Motor neuron (in vitro differentiated cells): ENCODE measurements around the gene TMEM126B. TPM values are rescaled to one million over a fixed set of nuclear protein-coding genes. Genes with fewer than 3 reads are reported as not detected.
"Not testable (repeated sequence)": the region's sequence is repeated elsewhere in the genome, so short reads cannot be mapped to it uniquely, and the experiment has no call there.

ENCODE experiments used
- ATAC-seq, 8 experiments: fragments of 200-7000 bp; cut with Tn5 transposase; replicated peaks in 6 of 8; 2 replicates each; pipeline ENCODE4 v1.8.0; 2021; ENCODE audit warnings: mild to moderate bottlenecking in 8 of 8, moderate library complexity in 8 of 8
- H3K27ac ChIP-seq, 2 donors: fragments of 250-450 bp; sonication (Bioruptor Pico); 2 replicates each; pipeline ENCODE4 v1.9.0; 2021; ENCODE audit warnings: antibody characterized with exemption in 2 of 2, mild to moderate bottlenecking in 2 of 2, moderate library complexity in 1 of 2
- H3K4me1 ChIP-seq, 2 donors: fragments of 250-450 bp; sonication (Bioruptor Pico); replicated peaks in 1 of 2; 2 replicates each; pipeline ENCODE4 v1.6.1; 2021; ENCODE audit warnings: antibody characterized with exemption in 2 of 2, mild to moderate bottlenecking in 2 of 2, moderate library complexity in 1 of 2
- H3K4me3 ChIP-seq, 5 donors: fragments of 250-450 bp; sonication (Bioruptor Pico); 2 replicates each; pipeline ENCODE4 v1.9.0; 2021; ENCODE audit warnings: antibody characterized with exemption in 5 of 5, mild to moderate bottlenecking in 5 of 5, moderate library complexity in 4 of 5
- WGBS, 10 experiments: fragments of 450-650 bp; shearing (Covaris generic); methylation state at CpG; one replicate each; pipeline ENCODE4 v1.0.0; 2022; 5-methylcytosine and 5-hydroxymethylcytosine counted together
- in situ Hi-C, 9 experiments: fragments of 400-800 bp; cut with MboI; loops; one replicate each; pipeline ENCODE4 v1.15.0; 2021; ENCODE audit warnings: low sequenced_read_pairs in 9 of 9, low pct_unique_long_range_greater_than_20kb in 2 of 9; ENCODE audit not compliant: unreplicated experiment in 9 of 9
- total RNA-seq, 8 experiments: library from RNA; unstranded; fragments of 300-600 nt; gene quantifications; 2 replicates each; pipeline versions ENCODE4 v1.2.3 to v1.2.4, GENCODE V29; 2022

TMEM126B gene
- total RNA-seq, 8 experiments from 2014 or later: 31.1 to 102 (median 46.7) TPM

DNA sequence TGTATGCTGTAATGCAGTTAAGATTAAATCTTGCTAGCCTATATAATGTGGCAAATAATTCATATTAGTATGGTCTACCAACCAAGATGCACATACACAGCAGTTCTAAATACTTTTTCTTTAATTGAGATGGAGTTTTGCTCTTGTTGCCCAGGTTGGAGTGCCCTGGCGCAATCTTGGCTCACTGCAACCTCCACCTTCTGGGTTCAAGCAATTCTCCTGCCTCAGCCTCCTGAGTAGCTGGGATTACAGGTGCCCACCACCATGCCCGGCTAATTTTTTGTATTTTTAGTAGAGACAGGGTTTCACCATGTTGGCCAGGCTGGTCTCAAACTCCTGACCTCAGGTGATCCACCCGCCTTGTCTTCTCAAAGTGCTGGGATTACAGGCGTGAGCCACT is 25.9 kb downstream of the TMEM126B start:
- WGBS, 10 experiments: 100% methylated on average over 1 of the region's 4 CpGs; no CpG with 5 or more reads in 7 of the 10 experiments
- ATAC-seq, H3K4me3 ChIP-seq, H3K27ac ChIP-seq, in situ Hi-C loops, H3K4me1 ChIP-seq: not testable (repeated sequence)

DNA sequence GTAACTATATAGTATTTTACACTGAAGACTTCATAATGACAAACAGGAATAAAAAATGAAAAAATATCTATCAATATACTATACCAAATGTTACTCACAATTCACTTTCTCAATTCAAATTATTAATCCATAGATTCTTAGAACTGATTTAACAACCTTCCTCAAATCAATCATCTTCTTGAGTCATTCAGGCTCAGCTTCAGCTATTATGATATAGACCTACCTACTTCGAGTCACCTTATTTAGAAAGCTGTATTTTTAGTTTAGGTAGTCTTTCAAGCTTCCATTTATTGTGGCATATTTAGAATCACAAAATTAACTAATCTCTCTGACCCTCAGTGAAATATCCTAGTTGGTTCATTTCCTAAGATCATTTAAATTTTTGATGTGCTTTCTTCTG is 28.4 kb downstream of the TMEM126B start:
- no peak for ATAC-seq
- H3K4me3 ChIP-seq: no peak overlapping the region
- in situ Hi-C loops: no loop called here
- H3K4me1 ChIP-seq: peaks cover 2 to 26% of the 10 kb centered on the region in 2 donors
- H3K27ac ChIP-seq: no peak overlapping the region
- 86 to 100% (median 90%) methylated on average over 1 of the region's 1 CpG; no CpG with 5 or more reads in 1 of the 10 experiments for WGBS, 10 experiments

DNA sequence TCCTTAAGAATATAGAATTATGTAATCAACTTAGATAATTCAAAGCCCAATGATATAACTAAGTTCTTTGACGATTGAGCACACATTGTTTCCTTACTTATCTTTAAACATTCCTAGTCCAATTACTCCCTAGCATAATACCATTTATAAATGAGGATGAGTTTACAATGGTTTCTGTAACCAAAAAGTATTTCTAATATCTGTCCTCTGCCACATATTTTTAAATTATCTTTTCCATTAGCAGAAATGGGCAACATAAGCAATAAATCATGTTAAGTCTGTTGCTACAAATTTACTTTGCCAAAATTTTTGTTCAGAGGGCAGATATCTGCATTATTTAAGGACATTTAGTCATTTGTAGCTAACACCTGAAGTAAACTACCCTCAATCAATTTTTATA is 29.8 kb downstream of the TMEM126B start:
- in situ Hi-C loops: no loop called here

DNA sequence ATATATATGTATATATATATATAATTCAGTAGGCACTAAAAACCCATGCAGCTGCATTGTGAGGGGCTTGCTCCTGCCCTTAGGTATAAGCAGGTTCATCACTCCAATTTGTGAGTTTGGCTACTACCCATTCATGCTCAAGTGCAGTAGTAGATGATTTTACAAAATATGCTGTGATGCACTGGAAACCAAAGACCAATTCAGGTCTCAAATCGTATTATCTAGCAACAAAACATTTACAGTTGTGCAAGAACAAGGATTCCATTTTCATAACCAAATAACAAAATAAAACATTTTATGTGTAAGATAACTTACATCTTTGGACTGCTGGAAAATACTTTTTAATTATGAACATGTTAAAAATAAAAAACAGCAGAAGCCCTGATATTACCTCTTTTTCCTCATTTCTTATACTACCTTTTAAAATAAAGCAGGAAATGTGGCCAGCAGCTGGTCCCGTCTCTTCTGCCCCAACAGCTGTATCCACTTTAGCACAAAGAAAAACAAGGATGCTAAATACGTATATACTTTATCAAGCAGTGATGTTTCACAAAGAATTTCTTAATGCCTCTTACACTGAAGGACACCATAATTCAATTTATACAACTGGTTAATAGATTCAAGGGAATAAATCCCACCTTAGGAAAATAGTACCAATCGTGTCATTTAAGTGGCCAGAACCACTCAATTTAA is 33.7 kb downstream of the TMEM126B start:
- 0 to 12% (median 3%) methylated on average over 2 to 4 of the region's 4 CpGs for WGBS, 10 experiments
- H3K27ac ChIP-seq: no peak overlapping the region

More for the DNA sequence above, 29.8 kb downstream of the TMEM126B start:
- H3K27ac ChIP-seq: no peak overlapping the region
- WGBS, 10 experiments: 30 to 100% (median 97%) methylated on average over 1 of the region's 1 CpG; no CpG with 5 or more reads in 2 of the 10 experiments
- ATAC-seq: no peak
- H3K4me1 ChIP-seq: peaks cover 2 to 26% of the 10 kb centered on the region in 2 donors
- H3K4me3 ChIP-seq: no peak overlapping the region

DNA sequence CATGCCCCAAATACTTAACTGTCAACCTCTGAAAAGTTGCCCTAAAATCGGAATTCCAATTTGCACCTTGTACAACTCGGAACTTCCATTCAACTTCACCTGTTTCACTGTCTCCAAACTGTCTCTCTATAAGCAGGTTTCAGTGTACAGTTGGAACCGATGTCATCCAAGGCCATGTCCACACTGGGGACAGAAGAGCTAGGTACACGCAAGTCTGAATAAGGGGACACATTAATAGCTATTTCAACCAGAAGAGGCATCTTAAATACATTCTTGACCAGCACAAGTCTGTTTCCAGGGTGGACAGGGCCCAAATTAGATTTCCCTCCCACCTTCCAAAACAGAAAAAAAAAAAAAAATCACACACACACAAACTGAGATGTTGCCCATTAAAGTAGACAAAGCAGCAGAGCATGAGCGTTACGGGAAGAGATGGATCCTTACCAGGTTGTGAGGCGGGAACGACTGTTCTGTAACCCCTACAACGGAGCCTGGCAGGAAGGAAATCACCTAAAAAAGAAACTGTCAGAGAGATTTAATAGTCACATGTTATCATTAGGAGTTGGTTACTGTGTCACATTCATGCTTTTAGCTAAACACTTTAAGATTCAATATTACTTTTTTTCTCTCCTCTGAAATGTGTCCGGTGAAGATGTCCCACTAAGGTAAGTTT is 34.8 kb downstream of the TMEM126B start:
- Histone ChIP-seq H3K4me1 (peaks cover 7 to 33% of the 10 kb centered on the region in 2 donors), H3K4me3 (peak overlapping the region; percentile 57 to 90 (median 77)), H3K27ac (peak overlapping the region; percentile 95 to 99)
- no peak for ATAC-seq
- WGBS, 10 experiments: 0 to 8% (median 2%) methylated on average over 2 to 10 of the region's 10 CpGs
- in situ Hi-C loops: no loop called here

More for the DNA sequence above, 33.7 kb downstream of the TMEM126B start:
- no peak for ATAC-seq
- Histone ChIP-seq H3K4me3 (peak overlapping the region; percentile 57 to 90 (median 77)), H3K4me1 (peaks cover 7 to 33% of the 10 kb centered on the region in 2 donors)
- in situ Hi-C loops: no loop called here

DNA sequence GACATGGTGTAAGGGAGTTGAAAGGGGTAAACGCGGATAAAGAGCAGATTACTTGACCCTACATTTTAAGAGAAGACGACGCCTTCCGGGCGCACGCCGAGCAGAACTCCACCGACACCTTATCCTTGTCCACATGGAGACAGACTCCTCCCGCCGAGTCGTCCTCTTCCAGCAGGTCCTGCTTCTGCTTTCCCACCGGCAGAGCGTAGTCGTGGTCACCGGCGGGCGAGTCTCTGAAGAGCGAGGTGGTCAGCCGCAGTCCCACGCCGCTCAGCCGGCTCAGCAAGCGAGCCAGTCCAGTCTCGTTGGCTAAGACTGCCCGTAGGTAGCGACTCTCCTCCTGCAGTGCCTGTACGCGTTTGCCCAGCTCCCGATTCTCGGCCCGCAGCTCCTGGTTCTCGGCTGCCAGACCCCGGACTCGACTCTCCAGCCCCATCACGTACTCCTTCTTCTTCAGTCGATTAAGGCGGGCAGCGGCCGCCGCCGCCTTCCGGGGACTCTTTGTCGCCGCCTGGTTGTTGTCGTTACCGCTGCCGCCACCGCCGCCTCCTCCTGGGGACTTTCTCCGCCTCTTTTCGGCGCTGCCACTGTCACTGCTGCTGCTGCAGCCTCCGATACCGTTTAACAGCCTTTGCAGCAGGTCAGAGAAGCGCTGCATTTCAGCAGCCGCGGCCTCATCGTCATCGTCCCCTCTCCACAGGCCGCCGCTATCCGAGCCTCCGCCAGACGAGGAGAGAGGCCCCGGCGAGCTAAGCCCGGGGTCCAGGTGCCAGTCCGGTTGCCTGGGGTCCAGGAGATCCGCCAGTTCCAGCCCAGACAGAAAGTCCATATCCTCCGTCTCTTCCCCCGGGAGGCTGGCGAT is 35.6 kb downstream of the TMEM126B start:
- peak; percentile 30 to 50 (median 44) for ATAC-seq
- Histone ChIP-seq H3K4me3 (peak overlapping the region; percentile 57 to 90 (median 77)), H3K4me1 (peaks cover 4 to 33% of the 10 kb centered on the region in 2 donors), H3K27ac (peak overlapping the region; percentile 95 to 99)
- in situ Hi-C loops: no loop called here
- 0 to 3% (median 0%) methylated on average over 1 to 36 of the region's 73 CpGs; no CpG with 5 or more reads in 1 of the 10 experiments for whole genome bisulfite sequencing, 10 experiments

DNA sequence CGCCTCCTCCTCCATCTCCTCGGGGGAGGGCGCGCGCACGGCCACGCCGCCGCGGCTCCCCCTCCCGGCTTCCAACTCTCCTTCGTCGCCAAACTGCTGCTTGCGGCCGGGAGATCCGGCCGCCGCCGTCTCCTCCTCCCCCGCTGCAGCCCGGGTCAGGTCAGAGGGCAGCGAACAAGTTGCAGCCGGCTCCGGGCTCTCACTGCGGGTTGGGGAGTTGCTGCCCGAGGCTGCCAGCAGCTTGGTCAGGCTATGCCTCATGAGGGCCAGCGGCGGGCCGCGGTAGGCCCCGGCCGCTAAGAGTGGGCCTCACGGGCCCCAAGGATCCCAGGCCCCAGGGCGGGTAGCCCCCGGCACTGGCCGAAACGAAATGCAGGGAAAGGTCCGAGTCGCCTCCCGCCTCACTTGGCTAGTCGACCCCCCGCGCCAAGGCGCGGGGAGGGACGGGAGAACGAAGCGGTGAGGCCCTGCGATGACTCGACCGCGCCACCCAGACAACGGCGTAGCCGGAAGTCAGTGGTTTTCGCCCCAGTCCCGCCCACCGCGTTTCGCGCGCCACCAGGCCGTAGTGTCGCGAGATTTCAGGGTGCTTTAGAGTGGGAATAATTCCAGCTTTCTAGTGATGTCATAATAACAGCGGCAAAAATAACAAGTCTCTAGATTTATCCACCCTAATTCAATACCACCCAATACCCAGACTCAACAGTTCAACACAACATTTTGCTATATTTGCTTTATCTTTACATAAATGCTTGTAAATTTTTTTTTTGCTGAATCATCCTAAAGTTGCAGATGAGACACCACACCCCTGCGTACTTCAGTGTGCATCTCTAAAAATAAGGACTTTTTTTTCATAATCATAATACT is 36.5 kb downstream of the TMEM126B start, which contains the start of gene CREBZF:
Gene CREBZF, minus strand, starts transcription at position 515 of the 867 bp plus-strand sequence. Its CDS starts 254 bp downstream, at position 261.
- in situ Hi-C loops: no loop called here
- peak; percentile 88 to 94 (median 90) for ATAC-seq
- WGBS, 10 experiments: 0 to 71% (median 4%) methylated on average over 1 to 21 of the region's 67 CpGs; no CpG with 5 or more reads in 1 of the 10 experiments
- H3K4me1 ChIP-seq: peaks cover 4 to 24% of the 10 kb centered on the region in 2 donors
- H3K4me3 ChIP-seq: peak within 1 kb of the TSS; percentile 57 to 90 (median 77)
- peak within 1 kb of the TSS; percentile 95 to 99 for H3K27ac ChIP-seq

DNA sequence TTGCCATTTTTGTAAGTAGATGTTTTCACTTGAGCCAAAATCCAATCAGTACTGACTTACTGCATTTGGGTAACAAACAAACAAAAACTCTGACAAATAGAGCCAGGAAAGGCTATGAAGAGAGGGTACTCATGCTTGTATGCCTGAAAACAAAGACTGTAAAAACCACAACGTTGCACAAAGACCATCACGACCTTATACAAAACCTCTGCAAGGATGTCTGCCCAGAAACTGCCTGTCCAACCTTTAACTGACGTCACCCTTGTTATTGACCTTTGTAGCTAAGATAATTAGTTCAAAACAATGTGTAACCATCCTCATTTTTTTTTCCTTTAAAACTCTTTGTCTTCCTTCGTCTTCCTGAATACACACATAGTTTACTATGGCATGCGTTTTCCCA is 37.3 kb downstream of the TMEM126B start:
- Histone ChIP-seq H3K4me3 (no peak overlapping the region), H3K27ac (no peak overlapping the region)
- in situ Hi-C loops: no loop called here

DNA sequence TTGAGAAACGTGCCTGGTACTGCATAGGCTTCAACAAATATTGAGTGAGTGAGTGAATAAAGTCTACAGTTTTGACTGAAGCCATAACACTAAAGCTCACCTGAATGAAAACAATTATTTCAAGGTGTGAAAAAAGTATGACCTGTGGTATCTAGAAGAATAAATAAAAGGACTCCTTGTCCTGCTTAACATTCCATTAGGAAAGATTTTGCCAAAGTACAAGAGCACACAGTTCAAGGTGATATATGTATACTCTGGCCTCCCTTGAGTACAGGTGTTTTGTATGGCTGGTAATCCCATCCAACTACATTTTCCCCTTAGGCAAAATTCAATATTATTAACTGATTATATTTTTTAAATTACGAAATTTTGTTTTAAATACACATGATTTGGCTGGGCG is 38.3 kb downstream of the TMEM126B start:
- Histone ChIP-seq H3K4me1 (peaks cover 4 to 8% of the 10 kb centered on the region in 2 donors), H3K27ac (no peak overlapping the region), H3K4me3 (no peak overlapping the region)
- 48 to 100% (median 86%) methylated on average over 1 to 3 of the region's 3 CpGs; no CpG with 5 or more reads in 3 of the 10 experiments for WGBS, 10 experiments
- in situ Hi-C loops: no loop called here
- no peak for ATAC-seq

More for the DNA sequence above, 37.3 kb downstream of the TMEM126B start:
- peaks cover 4 to 17% of the 10 kb centered on the region in 2 donors for H3K4me1 ChIP-seq
- ATAC-seq: no peak
- 20 to 100% (median 72%) methylated on average over 1 to 5 of the region's 5 CpGs for WGBS, 10 experiments

DNA sequence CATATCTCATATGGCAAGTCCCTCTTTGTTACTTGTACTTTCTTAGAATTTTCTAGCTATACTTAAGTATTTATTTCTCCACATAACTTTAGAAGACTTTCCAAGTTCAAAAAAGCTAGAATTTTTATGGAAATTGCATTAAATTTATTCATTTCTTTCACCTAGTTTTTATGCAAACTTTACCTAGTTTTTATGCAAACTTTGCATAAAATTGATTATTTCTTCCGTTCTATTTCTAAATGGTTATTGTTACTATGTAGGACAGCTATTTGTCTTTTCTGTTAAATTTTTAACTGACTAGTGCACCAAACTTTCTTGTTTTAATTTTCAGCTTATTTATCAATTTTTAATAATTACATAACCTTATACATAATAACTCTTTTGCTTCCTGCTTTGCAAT is 39.8 kb downstream of the TMEM126B start:
- H3K4me1 ChIP-seq: peaks cover 4 to 8% of the 10 kb centered on the region in 2 donors
- no peak for ATAC-seq
- H3K4me3 ChIP-seq: no peak overlapping the region
- H3K27ac ChIP-seq: no peak overlapping the region
- in situ Hi-C loops: no loop called here
- 45 to 100% (median 92%) methylated on average over 1 of the region's 1 CpG for WGBS, 10 experiments

DNA sequence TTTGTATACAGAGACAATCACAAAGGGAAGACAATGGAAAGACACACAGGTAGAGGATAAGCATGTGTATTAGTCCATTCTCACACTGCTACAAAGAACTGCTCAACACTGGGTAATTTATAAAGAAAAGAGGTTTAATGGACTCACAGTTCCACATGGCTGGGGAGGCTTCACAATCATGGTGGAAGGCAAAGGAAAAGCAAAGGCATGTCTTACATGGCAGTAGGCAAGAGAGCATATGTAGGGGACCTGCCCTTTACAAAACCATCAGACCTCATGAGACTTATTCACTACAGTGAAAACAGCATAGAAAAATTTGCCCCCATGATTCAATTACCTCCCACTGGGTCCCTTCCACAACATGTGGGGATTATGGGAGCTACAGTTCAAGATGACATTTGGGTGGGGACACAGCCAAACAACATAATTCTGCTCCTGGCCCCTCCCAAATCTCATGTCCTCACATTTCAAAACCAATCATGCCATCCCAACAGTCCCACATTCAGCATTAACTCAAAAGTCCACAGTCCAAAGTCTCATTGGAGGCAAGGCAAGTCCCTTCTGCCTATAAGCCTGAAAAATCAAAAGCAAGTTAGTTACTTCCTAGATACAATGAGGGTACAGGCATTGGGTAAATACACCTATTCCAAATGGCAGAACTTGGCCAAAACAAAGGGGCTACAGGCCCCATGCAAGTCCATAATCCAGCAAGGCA is 42.7 kb downstream of the TMEM126B start:
- H3K27ac ChIP-seq, H3K4me3 ChIP-seq, H3K4me1 ChIP-seq, in situ Hi-C loops, ATAC-seq: not testable (repeated sequence)
